GM19238 (cell line): Measurements from ENCODE around the gene KCNIP4.

Experiments
- DNase-seq: peaks from one replicate; pipeline ENCODE4 v3.0.0; 2011; ENCODE audit warnings: low spot score; ENCODE audit not compliant: insufficient read length

Gene KCNIP4

GRCh38 chr4:21205821-21206531 is 742.6 kb downstream of the KCNIP4 start:
- DNase-seq: no peak

GRCh38 chr4:21203416-21203815 is 745.2 kb downstream of the KCNIP4 start:
- DNase-seq: no peak

GRCh38 chr4:21202959-21203358 is 745.6 kb downstream of the KCNIP4 start:
- DNase-seq: no peak

DNA sequence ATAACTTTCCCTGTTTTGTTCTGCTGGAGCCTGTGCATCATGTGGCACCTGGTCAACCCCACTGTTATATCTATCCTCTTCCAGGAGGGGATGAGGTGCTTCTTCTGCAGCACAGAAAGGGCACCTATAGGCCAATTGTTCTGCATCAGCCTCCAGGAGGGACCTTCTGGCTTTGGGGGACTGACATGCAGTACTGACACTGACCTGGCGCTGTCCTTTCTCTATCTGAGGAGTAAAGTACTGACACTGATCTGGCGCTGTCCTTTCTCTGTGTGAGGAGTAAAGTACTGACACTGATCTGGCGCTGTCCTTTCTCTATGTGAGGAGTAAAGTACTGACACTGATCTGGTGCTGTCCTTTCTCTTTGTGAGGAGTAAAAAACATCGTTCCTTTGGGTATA is 749.9 kb downstream of the KCNIP4 start:
- DNase-seq: no peak

GRCh38 chr4:21195682-21196081 is 752.9 kb downstream of the KCNIP4 start:
- no peak for DNase-seq

- DNase-seq: no peak
These were observed 756.2 kb downstream of the KCNIP4 start for GRCh38 chr4:21192367-21192766.

DNA sequence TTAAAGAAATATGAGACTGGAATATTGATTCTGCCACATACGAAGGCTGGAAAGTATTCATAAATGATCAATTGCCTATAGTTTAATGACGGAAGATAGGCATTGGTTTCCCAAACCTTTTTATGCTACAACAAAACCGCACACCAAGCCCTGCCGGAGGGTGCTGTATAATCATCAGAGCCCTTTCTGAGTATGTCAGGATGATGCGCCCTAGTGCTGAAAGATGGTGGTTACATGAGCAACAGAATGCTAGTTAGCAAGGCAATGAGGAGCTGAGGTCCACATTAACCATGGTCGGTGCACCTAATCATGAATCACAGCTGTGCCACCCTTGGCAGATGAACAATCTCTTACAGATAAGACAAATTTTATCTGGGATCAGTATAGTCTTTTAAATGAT is 757.3 kb downstream of the KCNIP4 start:
- DNase-seq: no peak

DNA sequence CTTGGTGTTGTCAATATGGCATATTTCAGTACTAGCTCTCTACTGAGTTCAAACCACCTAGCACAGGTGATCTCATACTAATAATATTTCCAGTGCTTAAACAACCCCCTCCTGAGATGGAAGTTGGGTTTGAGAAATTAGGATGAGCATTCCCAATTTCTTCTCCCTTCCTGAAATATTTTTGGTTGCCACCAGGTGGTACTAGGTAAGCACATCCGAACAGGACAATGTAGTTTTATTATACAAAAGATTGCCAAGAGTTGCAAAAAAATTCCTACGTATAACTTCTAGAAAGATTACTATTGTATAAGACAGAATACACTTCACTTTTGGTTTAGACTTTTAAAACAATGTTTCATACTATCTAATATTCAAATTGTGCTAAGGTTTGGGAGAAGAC is 763.8 kb downstream of the KCNIP4 start:
- DNase-seq: no peak

DNA sequence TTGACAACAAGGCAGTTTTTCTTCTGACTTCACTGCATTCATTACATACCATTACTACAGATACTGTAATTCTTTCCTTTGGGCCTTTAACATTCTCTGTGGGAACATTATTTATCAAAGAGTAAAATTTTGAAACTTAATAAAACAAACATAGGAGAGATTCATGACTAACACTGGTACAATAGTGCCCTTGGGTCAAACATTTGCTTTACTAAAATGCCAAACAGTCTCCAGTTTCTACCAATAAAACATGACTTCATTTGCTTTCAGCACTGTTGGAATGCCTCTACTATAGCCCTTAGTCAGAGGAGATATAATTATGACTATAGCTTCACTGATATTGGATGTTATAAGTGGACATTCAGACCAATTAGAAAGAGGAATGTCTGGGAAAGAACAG is 766.9 kb downstream of the KCNIP4 start:
- DNase-seq: no peak

GRCh38 chr4:21177871-21178270 is 770.7 kb downstream of the KCNIP4 start:
- DNase-seq: no peak

GRCh38 chr4:21177092-21177491 is 771.5 kb downstream of the KCNIP4 start:
- no peak for DNase-seq

- no peak for DNase-seq
These were observed 780.9 kb downstream of the KCNIP4 start for GRCh38 chr4:21167711-21168110.

GRCh38 chr4:21155367-21155766 is 793.2 kb downstream of the KCNIP4 start:
- DNase-seq: no peak

DNA sequence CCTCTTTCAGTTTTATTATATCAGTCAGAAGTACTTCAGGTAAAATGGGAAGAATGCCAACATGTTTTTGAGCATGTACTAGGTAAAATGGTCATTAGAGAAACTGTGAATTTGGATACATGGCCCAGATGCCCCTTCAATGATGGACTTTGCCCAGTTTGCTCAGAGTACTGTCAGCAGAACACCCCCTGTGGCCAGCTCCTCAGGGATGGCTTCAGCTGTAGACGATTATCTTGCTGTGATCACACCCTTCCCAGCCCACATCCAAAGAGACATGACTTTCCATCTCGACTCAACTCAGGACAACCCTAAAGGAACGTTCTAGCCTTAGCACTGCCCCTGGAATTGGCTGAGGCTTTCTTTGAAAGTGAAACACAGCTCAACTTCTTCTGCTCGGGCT is 809.2 kb downstream of the KCNIP4 start:
- DNase-seq: no peak

- no peak for DNase-seq
These were observed 812.4 kb downstream of the KCNIP4 start for GRCh38 chr4:21136051-21136630.

DNA sequence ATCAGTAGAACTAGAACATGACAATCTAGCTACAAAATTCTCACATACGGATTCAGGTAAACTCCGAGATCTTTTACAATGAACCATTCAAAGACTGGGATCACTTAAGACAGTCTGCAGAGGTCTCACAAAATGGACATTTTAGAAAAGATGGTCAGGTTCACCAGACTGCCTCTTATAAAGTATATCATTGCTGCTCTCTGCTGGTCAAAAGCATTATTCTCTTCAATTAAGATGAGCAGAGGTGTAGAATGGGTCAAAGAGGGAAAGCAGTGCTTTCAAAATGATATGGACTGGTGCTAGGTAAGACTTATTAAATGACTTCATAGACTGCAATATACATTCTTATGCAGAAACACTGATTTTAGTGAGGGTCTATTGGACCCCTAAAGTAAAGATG is 813.6 kb downstream of the KCNIP4 start:
- DNase-seq: no peak

DNA sequence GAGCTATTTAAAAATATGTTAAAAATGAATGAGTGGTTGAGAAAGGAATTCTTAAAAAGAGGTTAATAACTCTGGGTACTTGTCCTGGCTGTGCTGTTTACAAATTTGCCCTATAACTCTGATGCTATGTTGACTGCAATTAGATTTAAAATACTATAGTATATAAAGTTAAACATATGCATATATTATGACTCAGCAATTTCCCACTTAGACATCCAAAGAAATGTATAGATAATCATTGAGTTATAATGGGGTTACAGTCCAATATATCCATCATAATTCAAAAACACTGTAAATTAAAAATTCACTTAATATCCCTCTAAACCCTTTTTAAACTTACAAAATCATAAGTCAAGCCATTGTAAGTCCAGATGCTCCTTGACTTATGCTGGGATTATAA is 818.0 kb downstream of the KCNIP4 start:
- DNase-seq: no peak

DNA sequence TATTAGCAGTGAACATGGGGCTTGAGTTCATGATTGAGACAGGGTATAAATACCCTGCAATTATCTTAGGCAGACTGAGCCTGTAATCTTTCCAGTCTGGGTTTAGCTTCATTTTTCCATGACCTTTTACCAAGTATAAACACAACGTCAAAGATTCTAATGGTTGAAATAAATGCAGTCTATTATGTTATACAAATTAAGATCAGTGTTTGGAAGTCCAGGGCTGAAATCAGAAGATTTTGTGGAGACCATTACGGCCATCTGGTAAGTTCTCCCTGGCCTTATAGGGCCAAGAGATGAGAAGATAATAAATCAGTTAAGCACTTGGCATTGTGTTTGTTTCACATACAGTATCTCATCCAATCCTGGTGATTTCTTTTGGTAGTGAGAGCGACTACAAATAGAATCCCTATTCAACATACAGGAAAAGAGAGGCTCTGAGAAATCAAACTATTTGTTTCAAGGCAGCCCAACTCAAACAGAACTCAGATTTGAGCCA is 822.5 kb downstream of the KCNIP4 start:
- no peak for DNase-seq

DNA sequence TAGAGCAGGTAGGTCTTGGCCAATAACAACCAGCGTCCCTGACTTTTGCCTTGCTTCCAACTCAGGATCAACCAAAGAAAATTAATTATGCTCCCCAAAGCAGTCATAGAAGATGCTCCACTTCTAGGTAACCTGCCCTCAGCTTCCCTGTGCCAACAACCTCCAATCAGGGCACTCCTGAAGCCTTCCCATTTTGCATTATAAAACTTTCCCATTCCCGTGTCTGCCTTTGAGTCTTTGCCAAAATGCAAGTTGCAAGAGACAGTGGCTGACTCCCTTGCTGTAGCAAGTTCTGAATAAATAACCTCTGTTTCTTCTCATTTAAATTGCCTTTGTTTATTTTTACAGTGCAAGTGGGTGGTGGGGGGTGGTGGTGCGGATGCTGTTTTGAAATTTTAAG is 830.3 kb downstream of the KCNIP4 start:
- no peak for DNase-seq

DNA sequence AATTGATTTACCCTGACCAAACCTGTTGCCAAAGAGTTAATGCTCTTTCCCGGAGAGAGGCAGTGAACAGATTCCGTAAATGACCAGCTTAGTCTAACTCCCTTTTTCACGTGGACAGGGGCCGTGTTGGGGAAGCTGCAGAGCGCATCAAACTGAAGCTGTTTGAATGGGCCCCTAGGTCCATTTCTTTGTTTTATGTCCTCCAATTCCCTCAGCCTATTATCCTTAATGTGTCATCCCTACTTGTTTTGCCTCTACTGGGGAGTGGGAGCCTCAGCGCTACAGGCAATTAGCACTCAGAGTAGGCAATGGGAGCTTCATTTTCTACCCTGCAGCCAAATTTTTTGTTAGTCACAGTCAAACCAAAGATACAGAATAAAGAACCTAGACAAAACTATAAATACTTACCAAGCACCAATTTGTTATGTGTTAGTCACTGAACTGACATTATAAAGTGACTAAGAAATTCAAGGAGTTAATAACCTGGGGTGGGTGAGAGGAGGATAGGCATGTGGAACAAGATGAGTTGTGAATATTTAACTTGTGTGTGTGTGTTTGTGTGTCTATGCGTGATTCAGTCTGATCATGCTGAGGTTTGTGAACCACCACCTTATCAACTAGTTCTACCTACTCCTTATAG is 830.9 kb downstream of the KCNIP4 start:
- DNase-seq: no peak

GRCh38 chr4:21113496-21114223 is 834.9 kb downstream of the KCNIP4 start:
- no peak for DNase-seq

DNA sequence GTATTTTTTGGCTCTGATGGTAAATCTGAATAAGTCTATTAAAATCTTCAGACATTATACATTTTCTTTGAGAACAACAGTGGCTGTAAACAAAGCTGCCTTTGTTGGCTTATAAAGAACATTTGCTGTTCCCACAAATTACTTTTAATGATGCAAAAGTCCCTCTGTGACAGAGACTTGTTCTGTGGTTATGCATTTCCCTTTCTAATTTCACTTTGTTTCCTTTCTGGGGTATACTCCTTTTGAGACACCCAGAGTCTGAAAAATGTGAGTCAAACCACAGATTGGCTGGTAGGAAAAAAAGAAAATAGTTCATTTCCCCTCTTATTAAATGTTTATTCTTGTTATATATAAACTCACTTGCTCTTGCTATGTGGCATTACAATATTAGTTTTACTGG is 845.9 kb downstream of the KCNIP4 start:
- no peak for DNase-seq
